ENCODE results near the gene CREB5. TPM values are rescaled to one million over a fixed set of nuclear protein-coding genes. Genes with fewer than 3 reads are reported as not detected.

CREB5 gene
- total and polyA plus RNA-seq, 2 of the 13 experiments (the other 11 are each of a cell fraction or from before 2014, with no cell fraction given) = 0.38 to 0.71 TPM

GRCh38 chr7:28470344-28470743 is 58.0 kb downstream of the CREB5 start:
- no peak for DNase-seq (ENCODE audit: low spot score)
- in situ Hi-C loops (cut with HindIII; ENCODE audit: extremely low pct_ligation_motif_present, low pct_unique_long_range_greater_than_20kb) = no loop called here
- H3K27me3 ChIP-seq (ENCODE audit: control insufficient read depth in 1 of 2, insufficient read depth in 2 of 2, low read length in 2 of 2) = peaks cover 0 to 10% of the 10 kb centered on the region in 2 experiments; a peak in 2 of 5 replicates

More at GRCh38 chr7:28470344-28470743, 58.0 kb downstream of the CREB5 start:
- ChIA-PET POLR2A (no interaction called here), CTCF (ENCODE audit: low intra/inter-chr PET ratio, low total read pairs) (no interaction called here)
- Histone ChIP-seq H3K4me3 (replicated peaks in 1 of 3; ENCODE audit: insufficient read depth in 1 of 3, low read depth in 2 of 3, low read length in 3 of 3) (no peak overlapping the region), H3K27ac (ENCODE audit: extremely low read length, insufficient read depth, low read length) (no peak overlapping the region), H3K9me3 (ENCODE audit: low read length) (no peaks in the 10 kb centered on the region), H3K9ac (ENCODE audit: insufficient read depth, low read depth, low read length) (no peak overlapping the region), H2AFZ (ENCODE audit: low read length) (no peak overlapping the region), H4K20me1 (ENCODE audit: insufficient read depth, low read length) (no peaks in the 10 kb centered on the region), H3K4me1 (ENCODE audit: insufficient read depth, low read length) (no peaks in the 10 kb centered on the region), H3K79me2 (ENCODE audit: insufficient read depth, low read length) (no peaks in the 10 kb centered on the region), H3K4me2 (ENCODE audit: low read depth, low read length) (no peak overlapping the region), H3K36me3 (replicated peaks in 1 of 2; ENCODE audit: control insufficient read depth in 1 of 2, insufficient read depth in 2 of 2, low read length in 2 of 2) (no peaks in the 10 kb centered on the region)
- ATAC-seq = no peak
- 30% methylated on average over 1 of the region's 1 CpG for WGBS (ENCODE audit: low lambda C conversion rate)
- no peak for TF ChIP-seq ZNF850 (CRISPR knock-in tag; conservative IDR thresholded peaks at IDR 0.05)
- TF ChIP-seq ZBTB49 (CRISPR knock-in tag; IDR thresholded peaks at IDR 0.05; ENCODE audit: borderline replicate concordance) = no peak
- no peak for TF ChIP-seq PHF21A (CRISPR knock-in tag; IDR thresholded peaks at IDR 0.05)
- no peak for TF ChIP-seq ZNF543 (CRISPR knock-in tag; IDR thresholded peaks at IDR 0.05)
- TF ChIP-seq ZNF281 (CRISPR knock-in tag; IDR thresholded peaks at IDR 0.05; ENCODE audit: borderline replicate concordance) = no peak
- no peak for TF ChIP-seq U2AF2 (IDR thresholded peaks at IDR 0.05; ENCODE audit: low read depth, low read length)
- no peak for TF ChIP-seq IRF1 (CRISPR knock-in tag; IDR thresholded peaks at IDR 0.05; ENCODE audit: low read depth)
- no peak for TF ChIP-seq ADNP (CRISPR knock-in tag; IDR thresholded peaks at IDR 0.05)
- TF ChIP-seq GLI4 (CRISPR knock-in tag; IDR thresholded peaks at IDR 0.05; ENCODE audit: borderline replicate concordance) = no peak
- no peak for TF ChIP-seq ZNF260 (CRISPR knock-in tag; IDR thresholded peaks at IDR 0.05; ENCODE audit: borderline replicate concordance, low read depth)
- no TSS peak for BruUV-seq (replicated peaks)
- intact Hi-C loops (cut with micrococcal nuclease; ENCODE audit: unreplicated experiment) = no loop called here
- FAIRE-seq = no peak
